DOHH2 (cell line): Measurements from ENCODE around the gene TRABD.

Experiments
- H3F3A ChIP-seq: fragments of 200-600 bp; sonication (generic), shearing (Covaris generic); 2 replicates; pipeline ENCODE4 v1.6.0; 2016; ENCODE audit warnings: antibody characterized with exemption, mild to moderate bottlenecking; ENCODE audit not compliant: control insufficient read depth, insufficient read depth
- H3K27ac ChIP-seq: fragments of 200-600 bp; sonication (generic); 2 replicates; pipeline ENCODE4 v1.5.1; 2014; ENCODE audit warnings: low read depth, mild to moderate bottlenecking, low read length, moderate library complexity
- H3K27me3 ChIP-seq: fragments of 200-600 bp; sonication (generic); 2 replicates; pipeline ENCODE4 v1.6.1; 2014; ENCODE audit warnings: mild to moderate bottlenecking, low read length, mixed read lengths; ENCODE audit not compliant: control insufficient read depth
- H3K36me3 ChIP-seq: fragments of 200-600 bp; sonication (generic); 2 replicates; pipeline ENCODE4 v1.6.1; 2014; ENCODE audit warnings: mild to moderate bottlenecking, low read length, moderate library complexity, mixed read lengths; ENCODE audit not compliant: control insufficient read depth
- H3K4me1 ChIP-seq: fragments of 200-600 bp; sonication (generic); 2 replicates; pipeline ENCODE4 v1.6.1; 2014; ENCODE audit warnings: mild to moderate bottlenecking, low read length, mixed read lengths; ENCODE audit not compliant: control insufficient read depth
- H3K4me2 ChIP-seq: fragments of 200-600 bp; sonication (generic); 2 replicates; pipeline ENCODE4 v1.6.0; 2014; ENCODE audit warnings: mild to moderate bottlenecking, low read length, moderate library complexity
- H3K4me3 ChIP-seq: fragments of 200-600 bp; sonication (generic); 2 replicates; pipeline ENCODE4 v1.5.1; 2014; ENCODE audit warnings: mild to moderate bottlenecking, low read length, mixed read lengths
- H3K79me2 ChIP-seq: fragments of 200-600 bp; sonication (generic); 2 replicates; pipeline ENCODE4 v1.6.1; 2014; ENCODE audit warnings: mild to moderate bottlenecking, low read length, mixed read lengths; ENCODE audit not compliant: control insufficient read depth
- H3K9me2 ChIP-seq: fragments of 200-600 bp; sonication (generic); replicated peaks from 2 replicates; pipeline ENCODE4 v1.6.1; 2014; ENCODE audit warnings: mild to moderate bottlenecking, low read length, mixed read lengths; ENCODE audit not compliant: control insufficient read depth
- H3K9me3 ChIP-seq: fragments of 200-600 bp; sonication (generic); 2 replicates; pipeline ENCODE4 v1.6.1; 2014; ENCODE audit warnings: antibody characterized with exemption, low read length, mixed read lengths; ENCODE audit not compliant: control insufficient read depth, insufficient read depth
- H4K20me1 ChIP-seq: fragments of 200-600 bp; sonication (generic); 2 replicates; pipeline ENCODE4 v1.6.0; 2014; ENCODE audit warnings: low read depth, mild to moderate bottlenecking, antibody characterized with exemption, low read length, moderate library complexity; ENCODE audit not compliant: control insufficient read depth, insufficient read depth
- EZH2phosphoT487 ChIP-seq: fragments of 200-600 bp; sonication (generic); IDR thresholded peaks from 2 replicates; pipeline ENCODE4 v1.6.1; 2017; ENCODE audit warnings: borderline replicate concordance, mild to moderate bottlenecking, antibody characterized with exemption, low read length, moderate library complexity, mixed read lengths
- TF ChIP-seq, protein P1 (sequence below): fragments of 200-600 bp; sonication (generic); IDR thresholded peaks from one replicate; pipeline ENCODE4 v1.5.1; 2014; ENCODE audit warnings: antibody characterized with exemption, mild to moderate bottlenecking, low read depth, low read length; ENCODE audit not compliant: poor library complexity, severe bottlenecking

TRABD gene

DNA sequence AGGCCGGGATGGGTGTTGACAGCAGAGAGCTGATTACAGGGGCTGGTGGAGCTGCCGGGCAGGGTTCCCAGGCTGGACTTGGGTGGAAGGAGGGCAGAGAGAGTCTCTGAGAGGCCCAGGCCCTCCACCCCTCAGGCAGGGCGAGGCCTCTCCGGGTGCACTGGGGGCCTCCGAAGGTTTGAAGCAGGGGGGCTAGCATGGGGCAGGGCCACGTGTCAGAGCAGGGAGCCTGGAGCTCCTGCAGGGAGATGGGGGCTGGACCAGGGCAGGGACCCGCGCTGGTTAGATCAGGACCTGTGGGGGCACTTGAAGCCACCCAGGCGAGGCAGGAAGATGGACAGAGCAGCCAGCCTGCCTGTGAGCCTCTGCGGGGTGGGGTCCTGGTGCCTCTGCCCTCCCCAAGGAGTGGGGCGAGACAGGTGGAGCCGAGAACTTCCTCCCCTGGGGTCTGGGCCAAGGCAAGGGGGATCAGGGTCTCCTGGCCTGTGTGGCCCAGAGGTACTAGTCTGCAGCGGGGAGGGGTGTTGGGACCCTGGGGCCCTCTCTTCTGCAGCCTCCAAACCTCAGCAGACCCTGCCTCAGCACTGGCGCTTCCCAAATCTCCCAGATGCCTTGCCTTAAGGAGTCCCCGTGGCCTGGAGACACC is 14.3 kb upstream of the TRABD start:
- H3K9me3 ChIP-seq: no peaks in the 10 kb centered on the region; the same call in 1 of the 2 replicates
- TF ChIP-seq, protein P1, sequence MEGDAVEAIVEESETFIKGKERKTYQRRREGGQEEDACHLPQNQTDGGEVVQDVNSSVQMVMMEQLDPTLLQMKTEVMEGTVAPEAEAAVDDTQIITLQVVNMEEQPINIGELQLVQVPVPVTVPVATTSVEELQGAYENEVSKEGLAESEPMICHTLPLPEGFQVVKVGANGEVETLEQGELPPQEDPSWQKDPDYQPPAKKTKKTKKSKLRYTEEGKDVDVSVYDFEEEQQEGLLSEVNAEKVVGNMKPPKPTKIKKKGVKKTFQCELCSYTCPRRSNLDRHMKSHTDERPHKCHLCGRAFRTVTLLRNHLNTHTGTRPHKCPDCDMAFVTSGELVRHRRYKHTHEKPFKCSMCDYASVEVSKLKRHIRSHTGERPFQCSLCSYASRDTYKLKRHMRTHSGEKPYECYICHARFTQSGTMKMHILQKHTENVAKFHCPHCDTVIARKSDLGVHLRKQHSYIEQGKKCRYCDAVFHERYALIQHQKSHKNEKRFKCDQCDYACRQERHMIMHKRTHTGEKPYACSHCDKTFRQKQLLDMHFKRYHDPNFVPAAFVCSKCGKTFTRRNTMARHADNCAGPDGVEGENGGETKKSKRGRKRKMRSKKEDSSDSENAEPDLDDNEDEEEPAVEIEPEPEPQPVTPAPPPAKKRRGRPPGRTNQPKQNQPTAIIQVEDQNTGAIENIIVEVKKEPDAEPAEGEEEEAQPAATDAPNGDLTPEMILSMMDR: no peak
- no peak for TF ChIP-seq EZH2phosphoT487
- peaks cover 19% of the 10 kb centered on the region for H3K27me3 ChIP-seq
- no peaks in the 10 kb centered on the region for H3K9me2 ChIP-seq
- H3K36me3 ChIP-seq: no peaks in the 10 kb centered on the region
- peaks cover 3% of the 10 kb centered on the region; the same call in 1 of the 2 replicates for H3F3A ChIP-seq
- peaks cover 14% of the 10 kb centered on the region for H3K4me1 ChIP-seq
- no peak overlapping the region for H3K4me2 ChIP-seq
- no peaks in the 10 kb centered on the region for H3K79me2 ChIP-seq
- no peak overlapping the region for H3K27ac ChIP-seq
- no peaks in the 10 kb centered on the region for H4K20me1 ChIP-seq
- H3K4me3 ChIP-seq: no peak overlapping the region

DNA sequence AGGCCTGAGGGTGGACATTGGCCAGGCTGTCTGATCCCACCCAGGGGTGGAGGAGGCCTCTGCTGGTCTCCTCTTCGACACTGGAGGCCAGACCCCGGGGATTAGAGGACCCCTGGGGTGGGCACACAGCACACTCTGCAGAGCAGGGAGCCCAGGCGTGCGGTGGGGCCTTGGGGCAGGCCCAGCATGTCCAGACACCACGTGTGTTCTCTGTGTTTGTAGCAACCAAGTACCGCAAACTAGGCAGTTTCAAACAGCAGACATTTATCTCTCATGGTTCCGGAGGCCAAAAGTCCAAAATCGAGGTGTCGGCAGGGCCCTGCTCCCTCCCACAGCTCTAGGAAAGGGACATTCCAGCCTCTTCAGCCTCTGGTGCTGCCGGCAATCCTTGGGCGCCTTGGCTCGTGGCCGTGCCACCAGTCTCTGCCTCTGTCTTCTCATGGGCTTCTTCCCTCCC is 13.7 kb upstream of the TRABD start:
- peaks cover 19% of the 10 kb centered on the region for H3K27me3 ChIP-seq
- no peaks in the 10 kb centered on the region for H3K9me2 ChIP-seq
- H3F3A ChIP-seq: peaks cover 3% of the 10 kb centered on the region; the same call in 1 of the 2 replicates
- H3K4me1 ChIP-seq: peaks cover 14% of the 10 kb centered on the region
- H3K4me3 ChIP-seq: no peak overlapping the region
- no peak overlapping the region for H3K27ac ChIP-seq
- H4K20me1 ChIP-seq: no peaks in the 10 kb centered on the region
- TF ChIP-seq, protein P1: no peak
- TF ChIP-seq EZH2phosphoT487: no peak
- H3K9me3 ChIP-seq: no peaks in the 10 kb centered on the region
- no peaks in the 10 kb centered on the region for H3K79me2 ChIP-seq
- H3K36me3 ChIP-seq: no peaks in the 10 kb centered on the region
- H3K4me2 ChIP-seq: no peak overlapping the region

DNA sequence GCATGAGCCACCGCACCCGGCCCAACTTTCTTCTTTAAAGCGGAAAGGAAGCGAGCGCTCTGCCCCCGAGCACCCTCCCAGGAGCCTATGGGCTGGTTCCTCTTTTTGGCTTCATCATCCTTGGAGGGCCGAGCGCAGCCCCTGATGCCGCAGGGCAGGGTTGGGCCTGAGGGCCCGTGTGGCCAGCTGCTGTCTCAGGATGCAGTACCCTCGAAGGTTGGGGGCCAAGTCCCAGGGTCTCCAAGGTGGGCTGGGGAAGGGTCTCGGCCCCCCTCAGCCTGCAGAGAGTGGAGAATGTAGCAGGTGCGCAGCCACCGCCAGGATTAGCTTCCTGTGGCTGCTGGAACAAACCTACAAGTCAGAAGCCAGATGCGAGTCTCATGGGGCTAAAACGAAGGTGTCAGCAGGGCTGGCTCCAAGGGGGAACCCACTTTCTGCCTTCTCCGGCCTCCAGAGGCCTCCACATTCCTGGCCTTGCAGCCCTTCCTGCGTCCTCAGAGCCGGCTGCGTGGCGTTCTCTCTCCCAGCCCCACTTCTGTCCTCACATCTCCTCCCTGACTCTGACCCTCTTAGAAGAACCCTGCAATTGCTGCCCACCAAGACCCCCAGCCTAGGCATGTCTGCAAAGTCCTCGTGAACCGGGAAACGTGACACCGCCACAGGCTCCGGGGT is 12.3 kb upstream of the TRABD start:
- H3K9me2 ChIP-seq: no peaks in the 10 kb centered on the region
- H3K9me3 ChIP-seq: no peaks in the 10 kb centered on the region
- H3K4me1 ChIP-seq: peaks cover 14% of the 10 kb centered on the region
- TF ChIP-seq EZH2phosphoT487: no peak
- TF ChIP-seq, protein P1: no peak
- peak overlapping the region; percentile 87 for H3K4me2 ChIP-seq
- no peaks in the 10 kb centered on the region for H3K36me3 ChIP-seq
- H4K20me1 ChIP-seq: no peaks in the 10 kb centered on the region
- H3K27me3 ChIP-seq: peaks cover 10% of the 10 kb centered on the region
- peak overlapping the region; percentile 51 for H3K4me3 ChIP-seq
- H3F3A ChIP-seq: peaks cover 3% of the 10 kb centered on the region; the same call in 1 of the 2 replicates
- no peaks in the 10 kb centered on the region for H3K79me2 ChIP-seq
- peak overlapping the region; percentile 42 for H3K27ac ChIP-seq
